OCI-LY7 (cell line): Measurements from ENCODE around the gene SLC25A42.

Experiments
- EZH2phosphoT487 ChIP-seq: fragments of 200-600 bp; sonication (generic); IDR thresholded peaks from 2 replicates; pipeline ENCODE4 v1.6.1; 2018; ENCODE audit warnings: low read depth, borderline replicate concordance, mild to moderate bottlenecking, mixed run types, antibody characterized with exemption, low read length, moderate library complexity, mixed read lengths
- TF ChIP-seq, protein P1 (sequence below): fragments of 200-600 bp; sonication (generic); conservative IDR thresholded peaks from 2 replicates; pipeline ENCODE4 v1.5.1; 2014; ENCODE audit warnings: mild to moderate bottlenecking, antibody characterized with exemption, low read length, moderate library complexity, mixed read lengths

DNA sequence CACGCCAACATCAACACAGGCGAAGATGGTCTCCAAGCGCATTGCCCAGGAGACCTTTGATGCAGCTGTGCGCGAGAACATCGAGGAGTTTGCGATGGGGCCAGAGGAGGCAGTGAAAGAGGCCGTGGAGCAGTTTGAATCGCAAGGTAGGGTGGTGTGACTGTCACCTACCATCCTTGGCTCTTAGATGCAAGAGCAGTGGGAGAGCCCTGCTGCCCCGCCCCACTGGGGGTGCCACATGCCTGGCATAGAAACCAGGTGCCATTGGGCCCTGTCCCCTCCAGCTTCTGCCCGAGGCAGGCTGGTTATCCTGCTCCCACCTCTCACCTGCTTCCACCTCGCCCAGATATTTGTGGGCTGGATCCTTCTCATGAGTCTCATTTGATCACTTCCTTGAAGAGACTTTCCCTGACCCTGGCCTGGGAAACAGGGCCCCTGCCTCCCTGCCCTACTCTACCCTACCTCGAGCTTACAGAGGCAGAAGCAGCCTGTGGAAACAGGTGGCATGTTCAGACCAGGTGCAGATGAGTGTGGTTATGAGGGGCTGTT, 21.0 kb upstream of the SLC25A42 start:
- TF ChIP-seq, protein P1, sequence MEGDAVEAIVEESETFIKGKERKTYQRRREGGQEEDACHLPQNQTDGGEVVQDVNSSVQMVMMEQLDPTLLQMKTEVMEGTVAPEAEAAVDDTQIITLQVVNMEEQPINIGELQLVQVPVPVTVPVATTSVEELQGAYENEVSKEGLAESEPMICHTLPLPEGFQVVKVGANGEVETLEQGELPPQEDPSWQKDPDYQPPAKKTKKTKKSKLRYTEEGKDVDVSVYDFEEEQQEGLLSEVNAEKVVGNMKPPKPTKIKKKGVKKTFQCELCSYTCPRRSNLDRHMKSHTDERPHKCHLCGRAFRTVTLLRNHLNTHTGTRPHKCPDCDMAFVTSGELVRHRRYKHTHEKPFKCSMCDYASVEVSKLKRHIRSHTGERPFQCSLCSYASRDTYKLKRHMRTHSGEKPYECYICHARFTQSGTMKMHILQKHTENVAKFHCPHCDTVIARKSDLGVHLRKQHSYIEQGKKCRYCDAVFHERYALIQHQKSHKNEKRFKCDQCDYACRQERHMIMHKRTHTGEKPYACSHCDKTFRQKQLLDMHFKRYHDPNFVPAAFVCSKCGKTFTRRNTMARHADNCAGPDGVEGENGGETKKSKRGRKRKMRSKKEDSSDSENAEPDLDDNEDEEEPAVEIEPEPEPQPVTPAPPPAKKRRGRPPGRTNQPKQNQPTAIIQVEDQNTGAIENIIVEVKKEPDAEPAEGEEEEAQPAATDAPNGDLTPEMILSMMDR, result no peak
- TF ChIP-seq EZH2phosphoT487, result no peak
